Immature natural killer cell (primary cell): ENCODE results near the gene SCD. TPM values are rescaled to one million over a fixed set of nuclear protein-coding genes. Genes with fewer than 3 reads are reported as not detected.

Source experiments
- DNase-seq, 3 donors: peaks; one replicate each; pipeline ENCODE4 v3.0.0; 2022; ENCODE audit warnings: mixed read lengths in 1 of 3
- H3K27ac Mint-ChIP-seq, 6 donors: one replicate each; pipeline ENCODE4 v1.8.0; 2020; ENCODE audit warnings: mixed read lengths in 6 of 6, mild to moderate bottlenecking in 5 of 6, inconsistent platforms in 4 of 6, moderate library complexity in 3 of 6
- H3K27me3 Mint-ChIP-seq, 3 donors: one replicate each; pipeline ENCODE4 v1.8.0; 2020 to 2021; ENCODE audit warnings: low read depth in 3 of 3, mild to moderate bottlenecking in 3 of 3, mixed read lengths in 3 of 3, moderate library complexity in 3 of 3, inconsistent platforms in 1 of 3
- H3K36me3 Mint-ChIP-seq, 3 donors: one replicate each; pipeline ENCODE4 v1.8.0; 2020; ENCODE audit warnings: mixed read lengths in 3 of 3, inconsistent platforms in 2 of 3, mild to moderate bottlenecking in 2 of 3
- H3K4me1 Mint-ChIP-seq, 2 donors: one replicate each; pipeline ENCODE4 v1.8.0; 2020; ENCODE audit warnings: inconsistent platforms in 2 of 2, mild to moderate bottlenecking in 2 of 2, mixed read lengths in 2 of 2, moderate library complexity in 1 of 2
- H3K4me3 Mint-ChIP-seq, 5 donors: one replicate each; pipeline ENCODE4 v1.8.0; 2020; ENCODE audit warnings: mild to moderate bottlenecking in 5 of 5, mixed read lengths in 5 of 5, inconsistent platforms in 3 of 5, moderate library complexity in 3 of 5
- H3K9me3 Mint-ChIP-seq, 6 donors: one replicate each; pipeline ENCODE4 v1.8.0; 2020; ENCODE audit warnings: mild to moderate bottlenecking in 6 of 6, mixed read lengths in 6 of 6, inconsistent platforms in 4 of 6, moderate library complexity in 3 of 6
- polyA plus RNA-seq, 3 donors: library from polyadenylated mRNA; unstranded; fragments of 300-500 nt; fragmentation: Illumina TruSeq; gene quantifications; one replicate each; pipeline ENCODE4 v1.2.3, GENCODE V29; 2021

The SCD gene
- polyA plus RNA-seq, 3 donors from 2014 or later = 3.8 to 5.5 (median 4.5) TPM

- Mint-ChIP-seq H3K27me3 (peaks cover 4 to 13% (median 4%) of the 10 kb centered on the region in 3 donors), H3K36me3 (no peaks in the 10 kb centered on the region), H3K9me3 (no peaks in the 10 kb centered on the region), H3K27ac (no peak overlapping the region), H3K4me1 (no peaks in the 10 kb centered on the region), H3K4me3 (no peak overlapping the region)
- no peak for DNase-seq
Observed at GRCh38 chr10:100328198-100328597, 18.8 kb upstream of the SCD start.

- DNase-seq = no peak
- peaks cover 4 to 8% (median 8%) of the 10 kb centered on the region in 3 donors for H3K27me3 Mint-ChIP-seq
- H3K27ac Mint-ChIP-seq = no peak within 1 kb of the TSS
- H3K9me3 Mint-ChIP-seq = no peaks in the 10 kb centered on the region
- no peaks in the 10 kb centered on the region for H3K36me3 Mint-ChIP-seq
- H3K4me1 Mint-ChIP-seq = no peaks in the 10 kb centered on the region
- no peak within 1 kb of the TSS for H3K4me3 Mint-ChIP-seq
Observed at GRCh38 chr10:100330079-100330478, 17.0 kb upstream of the SCD start, which contains the start of gene PKD2L1. Gene PKD2L1 (minus strand): TSS chr10:100330228. CDS start chr10:100330103, 125 bp downstream.

DNA sequence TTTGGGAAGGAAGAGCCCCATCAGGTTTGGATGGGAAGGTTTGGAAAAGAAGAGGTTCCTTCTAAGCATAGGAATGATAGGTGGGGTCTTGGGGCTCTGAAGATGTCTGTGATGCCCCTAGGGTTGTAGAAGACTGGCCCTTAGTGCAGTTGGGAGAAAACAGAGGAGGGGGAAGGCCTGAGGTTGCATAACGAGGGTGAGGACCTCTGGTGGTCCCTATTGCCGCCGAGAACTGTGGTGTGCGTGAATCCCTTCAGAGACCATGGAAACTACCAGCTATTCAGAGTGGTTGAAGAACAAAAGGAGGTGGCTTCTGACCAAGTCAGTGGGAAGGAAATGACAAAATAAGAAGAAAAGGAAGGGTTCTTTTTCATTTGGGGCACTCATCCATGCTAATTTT is 13.9 kb upstream of the SCD start:
- Mint-ChIP-seq H3K27ac (no peak overlapping the region), H3K9me3 (no peaks in the 10 kb centered on the region), H3K27me3 (peaks cover 3 to 11% (median 6%) of the 10 kb centered on the region in 3 donors), H3K4me3 (no peak overlapping the region), H3K4me1 (no peaks in the 10 kb centered on the region), H3K36me3 (no peaks in the 10 kb centered on the region)
- no peak for DNase-seq

GRCh38 chr10:100333661-100334440 is 13.2 kb upstream of the SCD start:
- no peaks in the 10 kb centered on the region for H3K4me1 Mint-ChIP-seq
- H3K4me3 Mint-ChIP-seq = no peak overlapping the region
- no peak for DNase-seq
- H3K9me3 Mint-ChIP-seq = no peaks in the 10 kb centered on the region
- H3K27ac Mint-ChIP-seq = no peak overlapping the region
- H3K36me3 Mint-ChIP-seq = no peaks in the 10 kb centered on the region
- peaks cover 4 to 9% (median 6%) of the 10 kb centered on the region in 3 donors for H3K27me3 Mint-ChIP-seq

DNA sequence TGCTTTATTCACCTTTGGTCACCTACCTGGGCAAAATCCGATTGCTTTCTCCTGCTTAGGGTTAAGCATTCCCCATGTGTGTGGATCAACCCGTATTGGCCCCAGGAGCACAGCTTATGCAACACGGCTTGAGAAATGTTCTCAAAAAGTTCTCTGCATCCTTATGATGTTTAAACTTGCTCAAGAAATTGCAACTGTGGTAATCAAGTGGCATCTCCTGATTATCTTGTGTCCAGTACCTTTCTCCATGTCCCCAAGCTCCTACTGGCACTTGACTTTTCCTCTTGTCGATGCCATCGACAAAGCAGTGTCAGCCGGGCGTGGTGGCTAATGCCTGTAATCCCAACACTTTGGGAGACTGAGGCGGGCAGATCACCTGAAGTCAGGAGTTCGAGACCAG is 12.3 kb upstream of the SCD start:
- peaks cover 5 to 9% (median 7%) of the 10 kb centered on the region in 3 donors for H3K27me3 Mint-ChIP-seq
- no peaks in the 10 kb centered on the region for H3K9me3 Mint-ChIP-seq
- H3K4me1 Mint-ChIP-seq = no peaks in the 10 kb centered on the region
- no peaks in the 10 kb centered on the region for H3K36me3 Mint-ChIP-seq
- no peak for DNase-seq
- no peak overlapping the region for H3K27ac Mint-ChIP-seq
- no peak overlapping the region for H3K4me3 Mint-ChIP-seq

DNA sequence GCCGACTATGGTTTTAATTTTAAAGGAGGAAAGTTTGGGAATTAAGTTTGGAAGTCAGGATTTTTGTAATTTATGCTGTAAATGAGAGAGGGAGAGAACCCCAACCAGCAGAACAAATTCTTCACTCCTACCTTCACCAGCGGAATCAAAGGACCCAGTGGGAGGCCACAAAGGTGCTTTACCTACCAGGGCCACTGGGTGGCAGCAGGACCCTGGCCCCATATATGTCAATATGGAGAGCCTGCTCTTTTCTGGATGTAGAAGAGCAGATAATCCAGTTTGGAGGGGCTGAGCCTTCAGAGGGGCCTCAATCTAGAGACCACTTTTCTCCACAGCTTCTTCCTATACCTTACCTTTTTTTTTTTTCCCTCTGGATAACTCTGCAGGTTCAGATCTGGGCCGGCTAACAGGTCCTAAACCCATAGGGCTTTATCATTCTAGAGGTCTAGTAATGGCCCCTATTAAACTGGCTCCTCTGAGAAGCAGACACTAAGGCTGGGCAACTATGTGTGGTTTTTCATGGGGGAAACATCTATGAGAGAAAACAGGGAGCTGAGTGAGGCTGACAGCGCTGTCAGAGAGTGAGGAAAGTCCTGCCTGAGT is 8.5 kb upstream of the SCD start:
- H3K4me3 Mint-ChIP-seq = no peak overlapping the region
- no peaks in the 10 kb centered on the region for H3K4me1 Mint-ChIP-seq
- H3K36me3 Mint-ChIP-seq = no peaks in the 10 kb centered on the region
- peak; percentile 66 to 74 (median 67) for DNase-seq
- no peaks in the 10 kb centered on the region for H3K9me3 Mint-ChIP-seq
- no peak overlapping the region for H3K27ac Mint-ChIP-seq
- peaks cover 7 to 11% (median 8%) of the 10 kb centered on the region in 3 donors for H3K27me3 Mint-ChIP-seq

GRCh38 chr10:100339236-100339635 is 7.8 kb upstream of the SCD start:
- Mint-ChIP-seq H3K9me3 (no peaks in the 10 kb centered on the region), H3K4me1 (no peaks in the 10 kb centered on the region), H3K4me3 (no peak overlapping the region), H3K36me3 (no peaks in the 10 kb centered on the region), H3K27me3 (peaks cover 7 to 11% (median 8%) of the 10 kb centered on the region in 3 donors), H3K27ac (no peak overlapping the region)
- DNase-seq = no peak

GRCh38 chr10:100340948-100341847 is 5.8 kb upstream of the SCD start:
- Mint-ChIP-seq H3K27me3 (peaks cover 5 to 11% (median 6%) of the 10 kb centered on the region in 3 donors), H3K9me3 (no peaks in the 10 kb centered on the region), H3K27ac (no peak overlapping the region), H3K4me1 (peaks cover 3 to 7% of the 10 kb centered on the region in 2 donors), H3K4me3 (peak overlapping the region in 1 of 5 donors; percentile 31), H3K36me3 (no peaks in the 10 kb centered on the region)
- no peak for DNase-seq

DNA sequence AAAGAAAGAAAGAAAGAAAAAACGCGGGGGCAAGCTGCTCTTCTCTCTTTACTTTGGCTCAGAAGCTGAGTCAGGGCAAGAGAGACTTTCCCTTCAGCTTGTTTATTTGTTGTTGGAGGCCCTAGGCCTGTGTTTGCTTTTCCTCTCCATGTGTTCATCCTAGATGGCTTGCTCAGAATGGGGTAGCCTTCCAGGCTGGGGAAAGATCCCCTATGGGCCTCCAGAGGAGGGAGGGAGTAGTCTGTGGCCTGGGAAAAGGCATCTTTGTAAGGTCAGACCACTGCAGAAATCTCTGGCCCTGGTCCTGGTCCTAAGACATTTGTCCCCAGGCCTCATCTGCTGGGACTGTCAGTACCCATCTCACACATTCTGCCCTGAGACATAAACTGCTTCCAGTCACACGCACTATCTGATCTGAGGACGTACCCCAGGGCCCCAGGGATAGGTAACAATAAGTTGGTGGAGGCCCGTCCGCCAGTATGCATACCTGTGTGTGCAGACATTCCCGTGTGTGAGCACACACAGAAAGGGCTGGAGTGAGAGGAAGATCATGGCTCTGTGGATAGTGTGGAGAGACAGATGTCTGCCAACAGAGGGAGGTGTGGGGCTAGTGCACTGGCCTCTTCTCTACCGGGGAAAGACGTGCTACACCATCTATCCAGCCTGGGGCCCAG is 4.9 kb upstream of the SCD start:
- Mint-ChIP-seq H3K36me3 (no peaks in the 10 kb centered on the region), H3K4me3 (no peak overlapping the region), H3K4me1 (peaks cover 5 to 9% of the 10 kb centered on the region in 2 donors), H3K9me3 (no peaks in the 10 kb centered on the region), H3K27ac (no peak overlapping the region), H3K27me3 (peaks cover 4 to 15% (median 7%) of the 10 kb centered on the region in 3 donors)
- peak; percentile 21 to 46 (median 33) for DNase-seq

- no peaks in the 10 kb centered on the region for H3K36me3 Mint-ChIP-seq
- no peak overlapping the region for H3K27ac Mint-ChIP-seq
- no peak for DNase-seq
- H3K27me3 Mint-ChIP-seq = peaks cover 4 to 17% (median 7%) of the 10 kb centered on the region in 3 donors
- peaks cover 8 to 12% of the 10 kb centered on the region in 2 donors for H3K4me1 Mint-ChIP-seq
- H3K9me3 Mint-ChIP-seq = no peaks in the 10 kb centered on the region
- H3K4me3 Mint-ChIP-seq = no peak overlapping the region
Observed at GRCh38 chr10:100342627-100342972, 4.4 kb upstream of the SCD start.

- Mint-ChIP-seq H3K4me3 (peak overlapping the region in 4 of 5 donors; percentile 3 to 89 (median 52)), H3K36me3 (peaks cover 0 to 2% (median under 1%) of the 10 kb centered on the region in 3 donors), H3K27ac (peak overlapping the region in 2 of 6 donors; percentile 2 to 37), H3K27me3 (peaks cover 4 to 22% (median 4%) of the 10 kb centered on the region in 3 donors), H3K9me3 (no peaks in the 10 kb centered on the region), H3K4me1 (peaks cover 22 to 23% of the 10 kb centered on the region in 2 donors)
- no peak for DNase-seq
Observed at GRCh38 chr10:100344241-100344788, 2.7 kb upstream of the SCD start.

GRCh38 chr10:100345570-100346330 is 1.3 kb upstream of the SCD start:
- Mint-ChIP-seq H3K36me3 (peaks cover 0 to 5% (median 4%) of the 10 kb centered on the region in 3 donors), H3K4me3 (peak overlapping the region; percentile 82 to 90 (median 89)), H3K9me3 (no peaks in the 10 kb centered on the region), H3K4me1 (peaks cover 23 to 26% of the 10 kb centered on the region in 2 donors), H3K27ac (peak overlapping the region; percentile 20 to 88 (median 60)), H3K27me3 (peaks cover 4 to 20% (median 4%) of the 10 kb centered on the region in 3 donors)
- DNase-seq = no peak
